NCI-H2196 treated with DMSO at 0.1 percent for 48 hours (cell line): ENCODE results near the gene LMX1A.

Source experiments
- DNase-seq: peaks from one replicate; lab custom pipeline; 2025; ENCODE audit not compliant: unreplicated experiment; lab: John Stamatoyannopoulos, UW

Gene LMX1A

GRCh38 chr1:165367375-165367993 is 11.0 kb upstream of the LMX1A start:
- peak; percentile 42 for DNase-seq

GRCh38 chr1:165365341-165365740 is 8.8 kb upstream of the LMX1A start:
- DNase-seq, result peak; percentile 21

- peak; percentile 65 for DNase-seq
Observed at GRCh38 chr1:165364568-165365133, 8.1 kb upstream of the LMX1A start.

- no peak for DNase-seq
Observed at GRCh38 chr1:165356876-165357275, 361 bp upstream of the LMX1A start.

DNA sequence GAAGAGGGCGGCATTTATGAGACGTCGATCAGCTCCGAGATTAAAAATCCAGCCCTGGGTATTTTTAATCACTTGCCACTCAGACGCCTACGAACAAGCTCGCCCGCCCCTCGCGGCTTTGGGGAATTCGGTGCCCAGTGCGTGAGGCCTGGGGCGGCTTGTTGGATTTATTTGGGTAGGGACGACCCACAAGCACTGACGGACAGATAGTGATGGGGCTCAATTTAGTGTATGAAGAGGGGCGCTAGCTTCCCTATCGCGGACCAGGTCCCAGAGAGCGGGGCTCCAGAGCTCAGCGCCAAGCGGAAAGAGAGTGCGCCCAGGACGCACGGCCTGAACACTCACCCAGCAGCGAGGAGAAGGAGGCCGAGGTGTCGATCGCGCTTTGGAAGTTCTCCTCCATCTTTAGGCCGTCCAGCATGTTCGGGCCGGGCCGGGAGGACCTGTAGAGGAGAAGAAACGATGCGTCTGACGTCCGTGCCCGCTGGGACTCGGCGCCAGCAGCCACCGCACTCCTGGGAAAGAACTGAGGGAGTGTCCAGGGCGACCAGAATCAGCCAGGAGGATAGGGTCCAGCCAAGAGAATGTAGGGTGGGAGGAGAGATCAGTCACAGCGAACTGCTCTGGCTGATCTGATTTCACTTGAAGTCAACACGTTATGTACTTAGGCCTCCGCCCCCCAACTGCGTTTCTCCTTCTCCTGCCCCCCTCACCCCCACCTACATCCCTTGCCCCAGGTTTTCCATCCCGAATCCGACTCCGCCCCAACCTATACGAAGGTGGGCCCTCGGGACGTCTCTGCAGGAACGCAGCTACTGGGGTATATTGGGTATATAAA is 1.2 kb downstream of the LMX1A start:
- no peak for DNase-seq

DNA sequence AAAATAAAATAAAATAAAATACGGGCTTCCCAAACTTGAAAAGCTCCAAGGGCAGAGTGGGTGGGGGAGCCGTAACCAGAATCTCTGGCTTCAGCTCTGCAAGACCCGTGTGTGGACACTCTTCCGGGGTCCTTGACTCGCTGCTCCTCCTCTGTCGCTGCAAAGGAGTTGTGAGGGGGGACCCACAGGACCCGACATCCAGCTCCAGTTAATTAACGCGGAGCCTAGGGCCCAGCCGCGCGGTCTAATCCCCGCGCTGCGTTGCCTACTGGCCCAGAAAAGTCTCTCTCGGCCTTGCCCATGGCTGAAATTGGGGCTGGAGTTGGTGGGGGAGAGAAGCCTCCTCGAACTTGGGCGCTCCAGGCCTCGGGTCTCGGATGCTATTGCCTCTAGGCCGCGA is 1.8 kb downstream of the LMX1A start:
- DNase-seq, result no peak

DNA sequence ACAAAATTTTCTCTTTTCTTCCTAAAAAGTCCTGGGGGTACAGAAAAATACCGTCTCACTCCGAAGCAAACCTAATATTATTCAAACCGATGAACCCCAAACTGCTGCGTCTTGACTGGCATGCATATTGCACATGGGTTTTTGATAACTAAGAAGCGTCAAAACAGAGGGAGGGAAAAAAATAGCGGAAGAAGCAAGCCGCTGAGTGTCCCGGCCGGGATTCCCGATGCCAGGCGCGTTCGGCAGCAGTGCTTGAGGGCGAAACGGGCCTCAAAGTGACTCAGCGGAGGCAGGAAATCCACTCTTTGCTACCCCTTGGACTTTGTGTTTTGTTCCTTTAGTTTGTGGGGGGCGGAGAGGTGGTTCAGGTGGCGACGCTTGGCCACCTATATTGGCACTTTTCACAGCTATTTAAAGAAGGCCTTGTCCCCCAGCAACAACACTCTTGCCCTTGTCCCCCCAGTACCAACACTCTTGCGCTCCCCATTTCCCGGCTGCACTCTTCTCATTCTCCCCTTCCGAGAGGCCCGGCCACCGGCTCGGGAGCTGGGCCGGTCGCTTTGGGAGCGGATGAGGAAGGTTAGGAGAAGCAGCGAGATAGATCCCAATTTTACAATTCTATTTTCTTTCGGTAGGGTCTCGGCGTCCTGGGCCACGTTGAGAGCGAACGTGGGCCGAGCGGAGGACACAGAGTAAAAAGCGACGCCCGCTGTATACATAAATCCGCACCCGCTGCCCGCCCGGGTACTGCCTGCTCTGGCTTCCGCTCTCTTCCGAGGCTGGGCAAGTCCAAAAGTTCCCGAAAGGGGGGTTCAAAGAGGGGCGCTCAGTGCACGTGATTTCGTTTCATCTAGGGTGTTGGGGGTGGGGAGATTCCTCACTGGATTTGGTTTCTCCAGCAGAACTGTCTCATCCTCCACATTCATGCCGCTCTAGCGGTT is 2.5 kb downstream of the LMX1A start:
- DNase-seq, result no peak

- DNase-seq, result no peak
Observed at GRCh38 chr1:165352442-165353293, 3.8 kb downstream of the LMX1A start.

- no peak for DNase-seq
Observed at GRCh38 chr1:165351863-165352441, 4.6 kb downstream of the LMX1A start.

- DNase-seq, result no peak
Observed at GRCh38 chr1:165350840-165351239, 5.7 kb downstream of the LMX1A start.

GRCh38 chr1:165345502-165345901 is 11.0 kb downstream of the LMX1A start:
- no peak for DNase-seq

DNA sequence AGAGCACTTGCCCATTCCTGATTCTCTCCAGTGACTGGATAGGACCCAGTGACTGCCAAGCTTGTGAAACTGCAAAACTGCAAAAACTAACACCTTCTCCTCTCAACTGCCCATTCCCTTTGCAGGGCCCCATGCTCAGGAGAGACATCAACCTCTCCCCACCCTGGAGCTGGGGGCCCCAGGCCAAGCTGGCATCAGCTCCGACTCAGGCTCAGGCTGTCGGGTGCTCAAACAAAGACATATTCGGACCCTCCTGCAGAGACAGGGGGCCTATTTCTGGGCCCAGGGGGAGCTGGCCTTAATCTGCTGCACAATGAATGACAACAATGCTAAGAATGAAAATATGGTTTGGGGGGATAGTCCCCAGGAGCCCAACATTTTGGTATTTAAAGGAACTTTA is 11.8 kb downstream of the LMX1A start:
- DNase-seq, result no peak

GRCh38 chr1:165344198-165344597 is 12.3 kb downstream of the LMX1A start:
- no peak for DNase-seq

- no peak for DNase-seq
Observed at GRCh38 chr1:165342587-165342986, 13.9 kb downstream of the LMX1A start.

DNA sequence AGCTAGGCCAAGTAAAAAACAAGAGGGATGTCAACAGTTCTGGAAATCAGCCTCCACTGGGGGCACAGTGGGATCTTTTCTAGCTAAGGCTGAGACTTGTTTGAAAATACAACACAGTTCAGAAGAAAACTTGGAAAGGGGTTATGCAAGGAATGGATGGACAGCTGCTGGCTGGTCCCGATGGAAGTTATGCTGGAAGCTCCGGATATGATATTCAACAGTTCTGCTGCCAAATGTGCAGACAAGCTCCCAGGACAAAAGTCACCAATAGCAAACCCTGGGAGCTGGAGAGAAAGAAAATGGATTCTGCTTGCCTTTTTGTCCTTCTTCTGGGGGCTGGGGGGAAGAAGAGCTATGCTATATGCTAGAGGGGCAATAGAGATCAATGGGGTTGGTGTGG is 14.3 kb downstream of the LMX1A start:
- DNase-seq, result no peak

DNA sequence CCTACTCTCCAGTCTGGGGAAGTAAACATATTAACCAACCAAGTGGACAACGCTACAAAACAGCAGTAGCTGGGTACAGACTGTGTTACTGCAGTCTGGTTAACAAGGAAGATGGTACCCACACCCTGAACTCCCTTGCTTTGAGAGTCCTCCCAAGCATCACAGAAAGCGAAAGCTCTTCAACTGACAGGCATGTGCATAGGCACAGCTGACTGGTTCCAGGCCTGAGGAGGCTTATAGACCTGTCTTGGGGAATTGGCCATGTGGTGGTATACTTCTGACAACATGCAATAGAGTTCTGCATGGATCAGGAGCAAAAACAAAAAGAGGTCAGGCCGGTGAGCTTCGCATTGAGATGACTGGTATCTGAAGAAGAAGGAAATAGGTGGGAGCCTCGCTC is 17.4 kb downstream of the LMX1A start:
- no peak for DNase-seq

DNA sequence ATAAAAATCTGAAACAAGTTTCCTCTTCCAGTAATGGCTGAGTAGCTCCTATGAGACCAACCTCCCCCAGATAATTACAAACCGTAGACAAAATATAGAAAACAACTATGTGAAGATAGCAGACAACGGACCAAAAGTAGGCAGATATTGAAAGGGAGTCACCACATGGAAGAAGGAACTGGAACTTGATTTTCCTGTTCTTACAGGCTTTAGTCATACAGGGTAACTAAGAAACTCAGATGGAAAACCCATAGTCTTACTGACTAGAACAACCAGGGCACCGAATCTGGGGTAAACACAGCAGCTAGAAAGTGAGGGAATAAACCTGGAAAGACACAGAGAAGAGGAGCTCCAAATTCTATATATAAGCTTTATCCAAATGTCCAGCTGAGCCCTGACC is 26.0 kb downstream of the LMX1A start:
- DNase-seq, result no peak

GRCh38 chr1:165329104-165329503 is 27.4 kb downstream of the LMX1A start:
- DNase-seq, result no peak

DNA sequence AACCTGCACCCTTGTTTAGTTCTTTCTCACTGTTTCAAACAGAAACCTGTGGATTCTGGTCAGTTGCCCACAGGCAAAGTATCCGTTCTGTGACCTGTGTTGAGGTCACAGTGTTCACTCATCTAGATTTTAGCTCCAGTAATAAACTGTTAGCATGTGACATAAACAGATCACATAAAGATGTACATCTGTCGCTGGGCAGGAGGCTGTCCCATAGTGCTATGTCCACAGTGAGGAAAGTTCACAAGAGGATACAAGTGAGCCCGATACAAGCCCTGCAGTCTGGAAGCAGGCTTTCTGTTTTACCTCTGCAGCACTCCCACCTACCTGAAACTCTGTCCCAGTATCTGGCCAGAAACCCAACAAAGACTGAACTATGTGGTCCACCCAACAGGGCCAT is 28.4 kb downstream of the LMX1A start:
- DNase-seq, result no peak

- no peak for DNase-seq
Observed at GRCh38 chr1:165327538-165327937, 29.0 kb downstream of the LMX1A start.
